Activated T-cell treated with anti-CD3 and anti-CD28 coated beads, Interleukin-2, amount 50 U/mL, for 24 hours (primary cell): ENCODE results near the gene CLEC2L.
"Not testable (repeated sequence)": the region's sequence is repeated elsewhere in the genome, so short reads cannot be mapped to it uniquely, and the experiment has no call there.

Experiments
- DNase-seq: peaks from one replicate; pipeline ENCODE4 v3.0.0-alpha.2; 2020
- H3K27ac Mint-ChIP-seq: 2 replicates; pipeline ENCODE4 v1.8.0; 2020; ENCODE audit warnings: mild to moderate bottlenecking, mixed read lengths
- H3K27me3 Mint-ChIP-seq: 2 replicates; pipeline ENCODE4 v1.8.0; 2020; ENCODE audit warnings: mixed read lengths
- H3K36me3 Mint-ChIP-seq: 2 replicates; pipeline ENCODE4 v1.8.0; 2020; ENCODE audit warnings: low read depth, mixed read lengths
- H3K4me1 Mint-ChIP-seq: 2 replicates; pipeline ENCODE4 v1.8.0; 2020; ENCODE audit warnings: low read depth, mixed read lengths
- H3K4me3 Mint-ChIP-seq: 2 replicates; pipeline ENCODE4 v1.8.0; 2020; ENCODE audit warnings: mild to moderate bottlenecking, moderate library complexity, mixed read lengths
- H3K9me3 Mint-ChIP-seq: 2 replicates; pipeline ENCODE4 v1.8.0; 2020; ENCODE audit warnings: mixed read lengths

CLEC2L gene

DNA sequence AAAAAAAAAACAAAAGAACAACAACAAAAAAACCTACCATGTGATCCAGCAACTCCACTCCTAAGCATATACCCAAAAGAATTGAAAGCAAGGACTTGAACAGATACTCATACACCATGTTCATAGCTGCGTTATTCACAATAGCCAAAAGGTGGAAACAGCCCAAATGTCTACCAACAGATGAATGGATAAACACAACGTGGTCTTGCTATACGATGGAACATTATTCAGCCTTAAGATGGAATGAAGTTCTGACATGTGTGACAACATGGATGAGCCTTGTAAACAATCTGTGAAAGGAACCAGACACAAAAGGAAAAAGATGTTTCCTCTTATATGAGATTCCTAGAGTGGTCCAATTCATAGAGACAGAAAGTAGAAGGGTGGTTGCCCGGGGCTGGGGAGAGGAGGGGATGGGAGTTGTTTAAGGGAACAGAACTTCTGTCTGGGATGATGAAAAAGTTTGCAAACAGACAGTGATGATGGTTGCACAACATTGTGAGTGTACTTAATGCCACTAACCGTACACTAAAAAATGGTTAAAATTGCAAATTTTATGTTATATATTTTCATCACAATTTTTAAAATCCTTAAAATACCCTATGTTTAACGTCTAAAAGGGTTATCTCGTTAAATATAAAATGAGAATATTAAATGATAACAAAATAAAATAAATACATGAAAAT lies 11.6 kb downstream of the CLEC2L start:
- H3K36me3 Mint-ChIP-seq = no peaks in the 10 kb centered on the region
- no peaks in the 10 kb centered on the region for H3K9me3 Mint-ChIP-seq
- no peak for DNase-seq
- H3K4me1 Mint-ChIP-seq = no peaks in the 10 kb centered on the region
- no peak overlapping the region for H3K27ac Mint-ChIP-seq
- H3K4me3 Mint-ChIP-seq = no peak overlapping the region
- H3K27me3 Mint-ChIP-seq = peaks cover 8% of the 10 kb centered on the region

DNA sequence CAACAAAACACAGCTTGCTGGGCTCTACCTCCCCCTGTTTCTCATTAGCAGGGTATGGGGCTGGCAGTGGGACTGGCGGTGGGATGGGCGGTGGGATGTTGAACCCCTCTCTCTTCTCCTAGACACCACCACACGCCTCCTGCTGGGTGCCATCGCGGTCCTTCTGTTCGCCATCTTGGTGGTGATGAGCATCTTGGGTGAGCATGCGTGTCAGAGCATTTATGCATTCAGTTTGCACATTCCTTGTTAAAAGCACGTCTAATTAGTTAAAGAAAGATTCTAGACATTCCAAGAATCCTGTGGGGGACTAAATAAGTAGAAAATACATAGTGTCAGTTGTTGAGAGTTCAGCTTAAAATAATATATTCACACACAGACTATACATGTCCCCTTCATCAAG lies 12.7 kb downstream of the CLEC2L start:
- Mint-ChIP-seq H3K4me3 (no peak overlapping the region), H3K4me1 (no peaks in the 10 kb centered on the region), H3K9me3 (no peaks in the 10 kb centered on the region), H3K36me3 (no peaks in the 10 kb centered on the region), H3K27me3 (peaks cover 5% of the 10 kb centered on the region), H3K27ac (no peak overlapping the region)
- DNase-seq = no peak

DNA sequence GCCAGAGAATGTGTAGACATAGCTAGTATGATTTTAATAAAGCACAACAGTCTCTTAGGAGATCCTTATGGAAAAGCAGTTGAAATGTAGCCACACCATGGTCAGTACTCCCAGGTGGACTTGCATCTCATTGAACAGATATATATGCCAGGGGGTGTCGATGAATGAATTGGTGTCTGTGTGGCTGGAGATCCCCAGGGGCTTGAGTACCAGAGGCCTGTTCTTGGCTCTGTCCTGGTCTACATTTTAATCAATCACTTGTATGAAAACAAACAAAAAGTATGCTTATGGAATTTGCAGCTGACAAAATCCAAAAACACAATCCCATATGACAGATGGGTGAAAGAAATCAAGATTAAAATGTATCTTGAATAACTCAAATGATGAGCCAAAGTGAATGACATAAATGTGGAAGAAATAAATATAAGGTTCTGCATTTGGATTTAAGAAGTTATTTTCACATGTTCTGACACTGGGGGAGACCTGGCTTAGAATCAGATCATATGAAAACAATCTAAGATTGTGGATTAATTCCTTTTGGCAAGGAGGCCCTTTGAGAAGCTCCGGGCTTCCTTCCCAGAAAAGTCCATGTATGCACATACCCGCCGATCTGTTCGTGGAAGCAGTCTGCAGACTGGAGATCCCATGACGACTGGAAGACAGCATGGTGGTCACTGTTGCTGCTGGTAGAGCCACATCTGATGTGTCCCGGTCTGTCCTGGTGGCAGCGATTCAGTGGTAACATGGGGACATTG lies 15.6 kb downstream of the CLEC2L start:
- H3K27ac Mint-ChIP-seq = no peak overlapping the region
- no peaks in the 10 kb centered on the region for H3K9me3 Mint-ChIP-seq
- no peak for DNase-seq
- H3K27me3 Mint-ChIP-seq = peaks cover under 1% of the 10 kb centered on the region
- H3K36me3 Mint-ChIP-seq = no peaks in the 10 kb centered on the region
- H3K4me3 Mint-ChIP-seq = no peak overlapping the region
- H3K4me1 Mint-ChIP-seq = no peaks in the 10 kb centered on the region

DNA sequence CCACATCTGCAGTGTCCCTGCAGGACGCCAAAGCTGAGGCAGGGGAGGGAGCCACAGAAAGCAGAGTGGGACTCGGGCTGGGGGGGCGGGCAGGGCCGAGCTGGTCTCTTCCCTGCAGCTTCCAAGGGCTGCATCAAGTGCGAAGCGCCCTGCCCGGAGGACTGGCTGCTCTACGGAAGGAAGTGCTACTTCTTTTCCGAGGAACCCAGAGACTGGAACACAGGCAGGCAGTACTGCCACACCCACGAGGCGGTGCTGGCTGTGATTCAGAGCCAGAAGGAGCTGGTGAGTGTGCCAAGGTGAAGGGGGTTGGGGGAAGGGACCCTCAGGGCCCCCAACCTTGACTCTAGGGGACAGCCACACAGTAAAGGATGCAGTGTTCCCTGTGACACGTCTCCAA lies 16.7 kb downstream of the CLEC2L start:
- Mint-ChIP-seq H3K27ac (no peak overlapping the region), H3K9me3 (no peaks in the 10 kb centered on the region), H3K27me3 (no peaks in the 10 kb centered on the region), H3K36me3 (no peaks in the 10 kb centered on the region), H3K4me3 (no peak overlapping the region), H3K4me1 (no peaks in the 10 kb centered on the region)
- no peak for DNase-seq

DNA sequence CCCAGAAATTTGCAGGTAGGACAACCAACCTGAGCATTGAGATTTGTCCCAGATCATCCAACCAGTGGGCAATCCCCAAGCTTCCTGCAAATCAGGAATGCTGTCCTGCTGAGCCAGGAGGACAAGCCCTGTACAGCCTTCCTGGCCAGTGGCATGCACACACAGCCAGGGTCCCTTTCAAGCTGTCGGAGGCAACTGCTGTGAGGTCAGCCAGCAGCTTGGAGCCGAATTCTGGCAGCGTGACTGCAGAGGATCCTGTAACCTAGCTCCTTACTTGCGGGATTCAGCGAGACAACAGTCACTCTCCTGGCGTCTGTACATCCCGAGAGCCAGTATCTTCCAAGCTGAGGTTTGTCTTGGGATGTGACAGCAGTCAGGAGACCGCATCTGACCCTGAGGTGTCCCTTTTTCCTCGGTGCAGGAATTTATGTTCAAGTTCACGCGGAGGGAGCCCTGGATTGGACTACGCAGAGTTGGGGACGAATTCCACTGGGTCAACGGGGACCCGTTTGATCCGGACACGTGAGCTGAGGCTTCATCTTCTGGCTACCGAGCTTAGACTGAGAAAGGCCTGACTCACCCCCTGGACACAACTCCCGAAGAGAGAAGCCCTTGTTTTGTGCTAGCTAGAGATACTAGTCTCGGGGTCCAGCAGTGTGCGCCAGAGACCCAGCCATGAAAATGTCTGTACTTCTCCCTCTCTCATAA lies 18.3 kb downstream of the CLEC2L start:
- no peaks in the 10 kb centered on the region for H3K36me3 Mint-ChIP-seq
- DNase-seq = no peak
- H3K9me3 Mint-ChIP-seq = no peaks in the 10 kb centered on the region
- H3K27me3 Mint-ChIP-seq = no peaks in the 10 kb centered on the region
- H3K4me1 Mint-ChIP-seq = no peaks in the 10 kb centered on the region
- H3K4me3 Mint-ChIP-seq = no peak overlapping the region
- no peak overlapping the region for H3K27ac Mint-ChIP-seq

DNA sequence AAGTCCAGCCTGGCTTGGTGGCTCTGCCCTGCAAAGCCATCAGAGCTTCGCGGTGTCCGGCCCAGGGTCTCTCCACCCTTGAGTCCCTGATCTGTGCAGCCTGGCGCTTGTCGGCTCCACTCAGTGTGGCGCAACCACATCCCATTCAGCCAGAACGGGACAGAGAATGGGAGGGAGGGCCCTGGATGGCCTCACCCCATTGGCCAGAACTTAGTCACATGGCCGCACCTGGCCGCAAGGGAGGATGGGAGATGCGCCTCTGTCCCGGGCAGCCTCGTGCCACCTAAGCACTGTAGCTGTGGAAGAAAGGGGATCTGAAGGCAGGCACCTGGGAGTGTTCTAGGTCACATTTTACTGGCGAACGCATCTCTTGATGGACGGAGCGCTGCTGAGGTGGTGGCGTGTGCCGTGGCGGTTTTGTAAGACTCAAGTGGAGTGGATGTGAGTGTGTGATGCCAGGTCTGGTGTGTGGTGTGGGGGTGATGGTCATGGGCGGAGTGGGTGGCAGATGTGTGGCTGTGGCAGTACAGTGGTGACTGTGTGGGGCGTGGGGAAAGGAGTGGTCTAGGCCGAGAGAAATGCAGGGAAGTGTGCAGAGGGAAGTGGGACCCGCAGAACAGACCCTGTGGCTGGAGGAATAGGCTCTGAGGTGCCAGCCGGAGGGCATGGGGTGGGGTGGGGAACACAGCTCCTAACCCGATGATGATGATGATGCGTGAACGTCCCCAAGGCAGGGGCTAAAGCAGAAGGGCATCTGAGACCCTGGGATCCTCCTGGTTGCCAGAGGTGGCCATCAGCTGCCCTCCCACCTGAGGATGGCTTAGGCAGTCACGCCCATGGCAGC lies 19.0 kb downstream of the CLEC2L start:
- Mint-ChIP-seq H3K4me3 (no peak overlapping the region), H3K9me3 (no peaks in the 10 kb centered on the region), H3K27ac (no peak overlapping the region), H3K27me3 (no peaks in the 10 kb centered on the region), H3K36me3 (no peaks in the 10 kb centered on the region), H3K4me1 (no peaks in the 10 kb centered on the region)
- DNase-seq = no peak

DNA sequence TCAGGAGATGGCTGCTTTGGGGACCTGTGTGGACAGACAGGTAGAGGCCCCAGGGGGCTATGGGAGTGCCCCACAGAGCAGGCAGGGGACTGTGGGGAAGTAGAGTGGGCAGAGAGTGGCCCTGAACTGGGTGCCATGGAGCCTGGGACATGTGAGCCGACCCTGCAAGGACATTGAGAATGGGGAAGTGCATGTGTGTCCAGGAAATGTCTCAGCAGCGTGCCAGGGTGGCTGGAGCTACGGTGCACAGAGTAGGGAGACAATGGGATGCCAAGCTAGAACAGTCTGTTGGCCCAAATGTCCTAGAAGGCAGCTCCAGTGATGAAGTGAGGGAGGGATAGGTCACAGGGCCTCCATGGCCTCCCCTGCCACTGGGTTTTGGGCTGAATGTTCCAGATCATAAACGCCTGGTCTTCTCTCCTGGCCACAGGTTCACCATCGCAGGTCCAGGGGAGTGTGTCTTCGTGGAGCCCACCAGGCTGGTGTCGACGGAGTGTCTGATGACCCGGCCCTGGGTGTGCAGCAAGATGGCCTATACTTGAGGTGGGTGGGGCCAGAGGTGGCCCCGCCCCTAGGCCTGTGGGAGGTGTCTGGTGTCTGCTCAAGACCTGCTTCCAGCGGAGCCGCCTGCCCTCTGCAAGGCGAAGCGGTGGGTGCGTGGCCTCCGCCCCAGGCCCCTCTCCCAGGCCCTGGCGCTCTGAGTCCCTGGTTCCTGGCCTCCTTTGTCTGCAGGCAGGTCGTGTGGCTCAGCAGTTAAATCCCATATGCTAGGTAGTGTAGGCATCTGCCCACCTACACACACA lies 20.5 kb downstream of the CLEC2L start:
- Mint-ChIP-seq H3K4me1 (no peaks in the 10 kb centered on the region), H3K36me3 (no peaks in the 10 kb centered on the region), H3K4me3 (no peak overlapping the region), H3K9me3 (no peaks in the 10 kb centered on the region), H3K27ac (no peak overlapping the region), H3K27me3 (no peaks in the 10 kb centered on the region)
- no peak for DNase-seq

DNA sequence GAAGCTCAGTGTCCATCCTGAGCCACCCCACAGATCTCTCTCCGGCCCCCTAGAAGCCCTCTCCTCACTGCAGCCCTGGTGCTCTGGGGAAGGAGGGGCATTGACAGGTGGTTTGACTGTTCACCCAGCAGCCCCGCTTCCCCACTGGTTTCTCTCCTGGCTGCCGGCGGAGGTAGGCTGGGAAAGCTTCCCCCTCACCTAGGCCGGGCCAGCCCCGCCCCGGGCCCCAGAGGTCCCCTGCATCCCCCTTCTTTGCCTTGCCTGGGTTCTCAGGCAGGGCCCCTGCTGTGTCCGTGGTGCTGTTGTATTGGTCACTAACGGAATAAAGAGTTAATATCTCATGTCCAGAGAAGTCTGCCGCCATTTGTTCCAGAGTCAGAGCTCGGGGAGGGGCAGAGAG lies 21.2 kb downstream of the CLEC2L start:
- no peak overlapping the region for H3K4me3 Mint-ChIP-seq
- no peaks in the 10 kb centered on the region for H3K4me1 Mint-ChIP-seq
- H3K27me3 Mint-ChIP-seq = no peaks in the 10 kb centered on the region
- no peaks in the 10 kb centered on the region for H3K9me3 Mint-ChIP-seq
- no peak overlapping the region for H3K27ac Mint-ChIP-seq
- H3K36me3 Mint-ChIP-seq = no peaks in the 10 kb centered on the region
- DNase-seq = no peak

DNA sequence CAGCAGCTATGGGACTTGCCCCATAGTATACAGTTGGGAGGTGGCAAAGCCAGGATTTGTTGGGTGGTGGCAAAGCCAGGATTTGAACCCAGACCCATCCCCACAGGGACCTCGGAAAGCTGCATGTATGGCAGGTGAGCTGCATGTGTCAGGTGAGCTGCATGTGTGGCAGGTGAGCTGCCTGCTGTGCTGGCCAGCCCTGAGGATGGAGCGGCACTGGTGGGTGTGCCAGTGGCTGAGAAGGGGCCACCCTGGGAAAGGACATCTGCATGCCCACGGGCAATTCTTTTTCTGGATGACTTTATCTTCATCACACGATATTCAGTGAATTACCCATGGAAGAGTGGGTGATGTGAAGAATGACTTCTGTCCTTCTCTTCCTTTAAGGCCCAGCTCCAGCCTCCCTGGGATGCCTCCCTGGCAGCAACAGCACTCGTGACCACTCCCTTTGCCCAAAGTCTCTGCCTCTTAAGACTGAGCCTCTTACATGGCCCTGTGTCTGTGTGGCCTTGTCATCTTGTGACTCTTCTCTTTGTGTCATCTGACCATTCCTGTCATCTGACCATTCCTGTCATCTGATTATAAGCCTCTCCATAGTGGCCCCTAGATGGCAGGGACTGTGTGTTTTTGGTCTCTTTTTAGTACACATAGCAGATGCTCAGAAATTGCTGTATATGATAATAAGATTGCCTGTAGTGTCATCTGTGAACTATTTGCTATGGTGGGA lies 25.0 kb downstream of the CLEC2L start:
- Mint-ChIP-seq H3K27me3 (no peaks in the 10 kb centered on the region), H3K4me1 (no peaks in the 10 kb centered on the region), H3K9me3 (no peaks in the 10 kb centered on the region), H3K4me3 (no peak overlapping the region), H3K27ac (no peak overlapping the region), H3K36me3 (no peaks in the 10 kb centered on the region)
- DNase-seq = no peak

DNA sequence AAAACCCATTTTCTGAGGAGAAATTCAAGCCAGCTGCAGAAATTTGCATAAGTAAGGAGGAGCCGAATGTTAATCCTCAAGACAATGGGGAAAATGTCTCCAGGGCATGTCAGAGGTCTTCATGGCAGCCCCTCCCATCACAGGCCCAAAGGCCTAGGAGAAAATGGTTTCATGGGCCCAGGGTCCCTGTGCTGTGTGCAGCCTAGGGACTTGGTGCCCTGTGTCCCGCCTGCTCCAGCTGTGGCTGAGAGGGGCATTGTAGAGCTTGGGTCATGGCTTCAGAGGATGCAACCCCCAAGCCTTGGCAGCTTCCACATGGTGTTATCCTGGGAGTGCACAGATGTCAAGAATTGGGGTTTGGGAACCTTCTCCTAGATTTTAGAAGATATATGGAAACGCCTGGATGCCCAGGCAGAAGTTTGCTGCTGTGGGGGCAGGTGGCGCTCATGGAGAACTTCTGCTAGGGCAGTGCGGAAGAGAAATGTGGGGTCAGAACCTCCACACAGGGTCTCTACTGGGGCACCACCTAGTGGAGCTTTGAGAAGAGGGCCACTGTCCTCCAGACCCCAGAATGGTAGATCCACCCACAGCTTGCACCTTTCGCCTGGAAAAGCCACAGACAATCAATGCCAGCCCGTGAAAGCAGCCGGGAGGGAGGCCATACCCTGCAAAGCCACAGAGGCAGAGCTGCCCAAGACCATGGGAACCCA lies 30.7 kb downstream of the CLEC2L start:
- not testable (repeated sequence) for DNase-seq, H3K9me3 Mint-ChIP-seq, H3K27me3 Mint-ChIP-seq, H3K4me1 Mint-ChIP-seq, H3K4me3 Mint-ChIP-seq, H3K36me3 Mint-ChIP-seq, H3K27ac Mint-ChIP-seq

DNA sequence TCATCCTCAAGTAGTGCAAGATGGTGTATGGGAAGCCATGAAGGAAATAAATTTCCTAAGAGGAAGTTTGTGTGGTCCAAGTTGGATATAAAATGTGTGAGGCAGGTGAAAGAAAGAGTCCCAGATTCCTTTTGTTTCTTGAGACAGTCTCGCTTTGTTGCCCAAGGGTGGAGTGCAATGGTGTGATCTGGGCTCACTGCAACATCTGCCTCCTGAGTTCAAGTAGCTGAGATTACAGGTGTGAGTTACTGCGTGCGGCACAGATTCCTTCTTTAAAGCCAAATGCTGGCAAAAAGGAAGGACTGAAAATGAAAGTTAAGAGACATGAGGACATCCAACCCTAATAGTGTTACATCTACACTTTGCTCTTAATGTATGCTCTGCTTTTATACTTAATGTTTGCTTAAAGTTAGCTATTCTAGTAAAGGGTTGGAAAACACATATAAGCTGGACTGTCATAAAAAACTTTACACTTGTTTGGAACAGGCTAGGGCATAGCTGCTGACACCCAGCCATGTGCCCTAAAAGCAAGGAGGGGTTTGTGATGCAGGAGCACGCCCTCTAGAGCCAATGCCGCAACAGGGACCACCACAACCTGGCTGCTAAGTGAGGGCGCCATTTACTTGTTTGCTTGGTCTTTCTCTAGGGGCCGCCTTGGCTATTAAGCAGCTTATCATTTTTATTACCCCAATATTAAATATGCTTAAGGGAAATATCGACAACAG lies 34.5 kb downstream of the CLEC2L start:
- Mint-ChIP-seq H3K9me3 (peaks cover 3% of the 10 kb centered on the region), H3K4me1 (peaks cover 2% of the 10 kb centered on the region), H3K27ac (no peak overlapping the region), H3K27me3 (peaks cover 5% of the 10 kb centered on the region), H3K36me3 (peaks cover 4% of the 10 kb centered on the region), H3K4me3 (no peak overlapping the region)
- no peak for DNase-seq

DNA sequence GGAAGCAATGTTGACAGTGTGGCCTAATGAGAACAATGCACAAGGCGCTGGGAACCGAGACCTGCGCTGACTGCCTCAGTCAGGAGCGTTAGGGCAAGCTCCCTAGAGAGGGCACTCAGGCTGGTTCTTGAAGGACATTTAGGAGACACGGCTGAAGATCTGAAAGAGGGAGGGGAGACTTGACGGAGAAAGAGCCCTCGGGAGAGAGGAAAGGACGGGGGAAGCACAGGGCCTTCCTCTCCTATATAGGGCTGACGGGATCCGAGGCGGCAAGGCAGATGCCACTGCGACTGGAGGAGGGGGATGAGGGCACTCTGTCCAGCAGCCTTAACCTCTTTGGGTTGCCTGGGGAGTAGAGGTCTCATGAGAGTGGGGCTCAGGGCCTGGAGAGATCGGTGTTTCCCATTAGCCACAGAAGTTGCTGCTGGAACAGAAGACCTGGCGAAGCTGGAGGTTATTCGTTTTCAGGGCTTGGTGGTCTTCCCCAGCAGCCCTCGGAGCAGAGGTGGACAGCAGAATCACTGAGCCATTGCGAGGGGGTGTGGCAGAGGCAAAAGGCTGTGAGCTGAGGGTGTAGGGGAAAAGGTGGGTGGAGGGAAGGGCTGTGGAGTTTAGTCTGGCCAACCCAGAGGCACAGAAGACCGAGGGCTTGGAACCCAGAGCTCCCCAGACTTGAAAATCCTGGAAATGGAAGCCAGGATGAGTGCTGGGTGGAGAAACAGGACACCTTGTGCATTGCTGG lies 36.0 kb downstream of the CLEC2L start:
- H3K36me3 Mint-ChIP-seq = peaks cover 6% of the 10 kb centered on the region
- H3K4me1 Mint-ChIP-seq = peaks cover 8% of the 10 kb centered on the region
- no peak for DNase-seq
- H3K27me3 Mint-ChIP-seq = peaks cover 5% of the 10 kb centered on the region
- peaks cover 3% of the 10 kb centered on the region for H3K9me3 Mint-ChIP-seq
- H3K4me3 Mint-ChIP-seq = no peak overlapping the region
- H3K27ac Mint-ChIP-seq = no peak overlapping the region
